Activated CD4-positive, alpha-beta memory T cell treated with anti-CD3 and anti-CD28 coated beads for 36 hours (primary cell): Measurements from ENCODE around the gene NTHL1. TPM values are rescaled to one million over a fixed set of nuclear protein-coding genes. Genes with fewer than 3 reads are reported as not detected.

Experiments
- CTCF ChIA-PET: fragments of 350-600 bp; sonication (Branson Sonifier 250); formaldehyde crosslinking; loops from one replicate; lab custom pipeline; 2021; ENCODE audit warnings: antibody characterized with exemption, inconsistent platforms; lab: Charles Lee
- POLR2A ChIA-PET: fragments of 350-600 bp; sonication (Branson Sonifier 250); formaldehyde crosslinking; loops from one replicate; lab custom pipeline; 2021; ENCODE audit warnings: antibody characterized with exemption; lab: Charles Lee
- DNase-seq: peaks from one replicate; pipeline ENCODE4 v3.0.0-alpha.2; 2020
- H3K27ac Mint-ChIP-seq: one replicate; pipeline ENCODE4 v1.8.0; 2021; ENCODE audit warnings: mixed read lengths
- H3K27me3 Mint-ChIP-seq: one replicate; pipeline ENCODE4 v1.8.0; 2021; ENCODE audit warnings: mixed read lengths
- H3K36me3 Mint-ChIP-seq: one replicate; pipeline ENCODE4 v1.8.0; 2021; ENCODE audit warnings: mixed read lengths
- H3K4me1 Mint-ChIP-seq: one replicate; pipeline ENCODE4 v1.8.0; 2021; ENCODE audit warnings: low read depth, mixed read lengths
- H3K4me3 Mint-ChIP-seq: one replicate; pipeline ENCODE4 v1.8.0; 2021; ENCODE audit warnings: mild to moderate bottlenecking, mixed read lengths
- H3K9me3 Mint-ChIP-seq: one replicate; pipeline ENCODE4 v1.8.0; 2021; ENCODE audit warnings: mixed read lengths
- intact Hi-C: fragments of 100-400 bp; cut with micrococcal nuclease; formaldehyde crosslinking; loops from one replicate; pipeline ENCODE4 v1.15.1; 2023
- total RNA-seq, 2 experiments: library from RNA; stranded (reverse); gene quantifications; one replicate each; pipeline ENCODE4 v1.2.3, GENCODE V29; 2021

The NTHL1 gene
- total RNA-seq, 2 experiments from 2014 or later: 24.3 to 26.2 TPM

DNA sequence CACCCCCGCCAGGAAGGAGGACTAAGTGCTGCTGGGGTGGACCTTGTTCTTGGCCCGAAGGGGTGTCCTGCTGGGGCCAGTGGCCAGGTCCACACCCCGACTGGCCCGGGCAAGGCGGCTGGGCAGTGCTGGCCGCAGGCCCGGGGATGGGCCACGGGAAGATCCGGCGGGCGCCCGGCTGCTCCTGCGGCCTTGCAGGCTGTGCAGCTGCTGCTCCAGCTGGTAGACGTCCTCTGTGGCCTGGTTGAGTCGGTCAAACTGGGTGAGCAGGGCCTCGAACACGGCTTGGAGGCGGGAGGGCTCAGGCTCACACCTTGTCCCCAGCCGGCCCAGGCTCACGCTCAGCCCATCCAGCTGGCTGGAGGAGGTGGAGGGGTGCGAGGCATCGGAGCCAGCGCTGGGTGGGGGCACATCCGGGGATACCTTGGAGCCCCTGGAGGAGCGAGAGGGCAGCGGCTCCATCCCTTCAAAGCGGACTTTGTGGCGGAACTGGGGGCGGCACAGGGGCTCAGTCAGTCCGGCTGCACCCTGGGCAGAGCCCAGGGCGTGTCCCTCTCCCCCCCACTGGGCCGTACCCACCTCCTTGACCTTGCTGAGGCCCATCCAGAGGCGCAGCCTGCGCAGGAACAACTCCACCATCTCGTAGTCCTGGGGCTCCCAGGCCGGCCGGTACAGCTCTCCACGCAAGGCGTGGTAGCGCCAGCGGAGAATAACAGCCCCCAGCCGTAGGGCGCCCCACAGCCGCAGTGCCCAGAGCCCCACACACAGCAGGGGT is 42.3 kb upstream of the NTHL1 start:
- DNase-seq: no peak
- peaks cover 9% of the 10 kb centered on the region for H3K36me3 Mint-ChIP-seq
- CTCF ChIA-PET: no interaction called here
- H3K4me1 Mint-ChIP-seq: no peaks in the 10 kb centered on the region
- intact Hi-C loops: no loop called here
- POLR2A ChIA-PET: no interaction called here
- no peaks in the 10 kb centered on the region for H3K27me3 Mint-ChIP-seq
- H3K4me3 Mint-ChIP-seq: no peak overlapping the region
- H3K27ac Mint-ChIP-seq: no peak overlapping the region
- H3K9me3 Mint-ChIP-seq: no peaks in the 10 kb centered on the region

DNA sequence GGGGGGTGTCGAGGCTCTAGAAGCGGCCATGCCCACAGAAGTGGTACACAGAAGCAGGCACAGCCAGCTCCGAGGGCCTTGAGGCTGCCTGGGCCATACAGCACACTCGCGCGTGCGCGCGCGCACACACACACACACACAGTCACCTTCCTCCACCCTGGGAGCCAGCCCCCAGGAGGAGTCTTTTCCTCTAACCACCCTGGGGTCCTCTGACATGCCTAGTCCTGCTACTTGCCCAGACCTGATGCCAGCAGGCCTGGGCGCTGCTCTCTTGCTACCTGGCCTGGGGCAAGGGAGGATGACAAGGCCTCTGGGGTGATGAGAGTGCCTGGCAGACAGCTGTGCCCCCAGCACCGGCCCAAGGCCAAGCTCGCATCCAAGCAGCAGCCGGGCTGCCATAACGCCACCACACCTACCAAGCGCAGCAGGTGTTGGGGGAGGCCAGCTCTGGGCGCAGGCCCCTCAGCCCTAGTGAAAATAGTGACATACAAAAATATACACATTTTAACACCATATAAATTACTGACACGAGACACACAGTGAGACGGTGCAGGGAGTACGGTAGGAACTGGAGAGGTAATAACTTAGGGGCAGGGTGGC is 41.2 kb upstream of the NTHL1 start:
- ChIA-PET POLR2A (no interaction called here), CTCF (no interaction called here)
- Mint-ChIP-seq H3K36me3 (peaks cover 9% of the 10 kb centered on the region), H3K27ac (no peak overlapping the region), H3K27me3 (no peaks in the 10 kb centered on the region), H3K4me3 (no peak overlapping the region), H3K9me3 (no peaks in the 10 kb centered on the region), H3K4me1 (no peaks in the 10 kb centered on the region)
- intact Hi-C loops: no loop called here
- no peak for DNase-seq

DNA sequence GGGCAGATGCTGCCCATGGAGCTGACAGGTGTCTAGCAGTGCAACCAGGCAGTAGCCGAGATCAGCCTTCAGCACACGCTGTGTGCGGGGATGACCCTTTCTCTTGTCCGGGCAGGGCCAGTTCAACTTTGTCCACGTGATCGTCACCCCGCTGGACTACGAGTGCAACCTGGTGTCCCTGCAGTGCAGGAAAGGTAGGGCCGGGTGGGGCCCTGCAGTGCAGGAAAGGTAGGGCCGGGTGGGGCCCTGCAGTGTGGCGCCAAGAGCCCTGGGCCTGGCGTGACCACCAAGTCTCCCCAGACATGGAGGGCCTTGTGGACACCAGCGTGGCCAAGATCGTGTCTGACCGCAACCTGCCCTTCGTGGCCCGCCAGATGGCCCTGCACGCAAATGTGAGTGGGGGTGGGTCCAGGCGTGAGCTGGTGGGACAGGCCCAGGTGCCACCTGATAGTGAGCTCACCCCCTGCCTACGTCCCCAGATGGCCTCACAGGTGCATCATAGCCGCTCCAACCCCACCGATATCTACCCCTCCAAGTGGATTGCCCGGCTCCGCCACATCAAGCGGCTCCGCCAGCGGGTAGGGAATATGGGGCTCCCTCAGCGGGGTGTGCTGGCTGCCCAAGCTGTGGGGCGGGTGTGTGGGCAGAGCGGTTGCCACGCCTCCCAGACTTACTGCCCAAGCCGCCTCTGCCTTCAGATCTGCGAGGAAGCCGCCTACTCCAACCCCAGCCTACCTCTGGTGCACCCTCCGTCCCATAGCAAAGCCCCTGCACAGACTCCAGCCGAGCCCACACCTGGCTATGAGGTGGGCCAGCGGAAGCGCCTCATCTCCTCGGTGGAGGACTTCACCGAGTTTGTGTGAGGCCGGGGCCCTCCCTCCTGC is 40.4 kb upstream of the NTHL1 start:
- H3K4me3 Mint-ChIP-seq: no peak overlapping the region
- H3K9me3 Mint-ChIP-seq: no peaks in the 10 kb centered on the region
- CTCF ChIA-PET: no interaction called here

DNA sequence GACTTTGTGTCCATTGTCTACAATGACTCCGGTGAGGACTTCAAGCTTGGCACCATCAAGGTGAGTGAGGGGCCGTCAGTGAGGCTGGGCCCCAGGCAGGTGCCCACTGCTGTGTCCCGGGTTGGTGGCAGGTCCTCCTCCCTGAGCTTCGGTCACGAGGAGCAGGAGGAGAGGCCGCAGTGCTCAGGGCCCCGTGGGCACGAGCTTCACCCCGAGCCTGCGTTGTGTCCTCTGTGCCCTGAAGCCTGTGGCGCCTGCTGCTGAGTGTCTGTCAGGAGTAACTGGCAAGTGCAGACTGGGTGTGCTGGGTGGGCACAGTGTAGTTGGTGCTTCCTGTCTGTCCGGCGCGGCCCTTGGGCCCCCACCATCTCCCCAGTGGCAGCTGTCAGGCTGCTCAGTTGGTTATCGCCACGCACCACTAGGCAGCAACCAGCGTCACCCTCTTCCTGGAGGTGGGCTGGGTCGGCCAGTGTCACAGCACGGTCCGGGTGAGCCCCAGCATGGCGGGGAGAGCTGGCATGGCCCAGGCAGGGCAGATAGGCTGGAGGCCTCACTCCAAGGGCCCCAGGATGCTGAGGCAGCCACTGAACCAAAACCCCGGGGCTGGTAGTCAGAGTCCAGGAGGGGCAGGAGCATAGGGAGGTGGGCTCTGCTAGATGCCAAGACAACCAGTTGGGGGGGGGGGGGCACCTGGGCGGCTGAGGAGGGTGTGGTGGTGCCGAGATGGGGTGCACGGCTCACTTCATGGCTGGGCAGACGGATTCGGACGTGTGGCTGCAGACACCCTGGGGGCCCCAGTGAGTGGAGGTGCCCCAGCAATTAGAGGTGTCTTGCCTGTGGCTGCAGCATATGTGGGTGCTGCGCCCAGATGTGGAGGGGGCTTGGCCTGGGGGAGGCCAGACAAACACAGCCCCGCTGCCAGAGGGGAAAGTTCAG is 39.4 kb upstream of the NTHL1 start:
- DNase-seq: no peak
- Mint-ChIP-seq H3K4me1 (no peaks in the 10 kb centered on the region), H3K27me3 (no peaks in the 10 kb centered on the region), H3K4me3 (no peak overlapping the region), H3K27ac (no peak overlapping the region), H3K9me3 (no peaks in the 10 kb centered on the region), H3K36me3 (peaks cover 9% of the 10 kb centered on the region)
- ChIA-PET CTCF (interaction anchor here (0.9 kb wide), 1 partner anchor 34 kb away, joined by 3 read pairs; no protein-coding TSS in a partner anchor), POLR2A (no interaction called here)
- intact Hi-C loops: no loop called here

More for the DNA sequence above, 40.4 kb upstream of the NTHL1 start:
- Mint-ChIP-seq H3K4me1 (no peaks in the 10 kb centered on the region), H3K36me3 (peaks cover 9% of the 10 kb centered on the region), H3K27me3 (no peaks in the 10 kb centered on the region), H3K27ac (no peak overlapping the region)
- no peak for DNase-seq
- intact Hi-C loops: no loop called here
- POLR2A ChIA-PET: no interaction called here

DNA sequence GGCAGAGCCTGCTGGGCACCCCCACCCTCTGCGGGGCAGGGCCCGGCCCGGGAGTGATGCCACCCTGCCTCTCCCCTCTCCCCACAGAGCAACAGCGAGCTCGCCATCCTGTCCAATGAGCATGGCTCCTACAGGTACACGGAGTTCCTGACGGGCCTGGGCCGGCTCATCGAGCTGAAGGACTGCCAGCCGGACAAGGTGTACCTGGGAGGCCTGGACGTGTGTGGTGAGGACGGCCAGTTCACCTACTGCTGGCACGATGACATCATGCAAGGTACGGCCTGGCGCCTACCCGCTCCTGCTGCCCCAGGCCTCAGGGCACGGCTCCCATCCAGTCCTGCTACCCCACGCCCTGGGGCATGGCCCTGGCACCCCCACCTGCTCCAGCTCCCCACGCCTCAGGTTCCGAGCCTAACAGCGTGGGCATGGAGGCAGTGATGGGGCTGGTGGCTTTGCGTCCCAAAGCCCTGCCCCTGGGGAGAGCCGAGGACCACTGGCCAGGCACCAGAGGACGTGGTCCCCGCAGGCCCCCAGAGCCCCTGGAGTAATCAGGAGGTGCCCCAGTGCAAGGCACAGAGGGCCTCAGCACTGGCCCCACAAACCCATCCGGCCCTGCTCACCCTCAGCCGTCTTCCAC is 38.6 kb upstream of the NTHL1 start:
- ChIA-PET CTCF (interaction anchor here (0.9 kb wide), 1 partner anchor 35 kb away, joined by 3 read pairs; no protein-coding TSS in a partner anchor), POLR2A (no interaction called here)
- intact Hi-C loops: no loop called here
- Mint-ChIP-seq H3K27me3 (no peaks in the 10 kb centered on the region), H3K4me1 (no peaks in the 10 kb centered on the region), H3K36me3 (peaks cover 9% of the 10 kb centered on the region), H3K9me3 (no peaks in the 10 kb centered on the region), H3K27ac (no peak overlapping the region), H3K4me3 (no peak overlapping the region)
- DNase-seq: no peak

DNA sequence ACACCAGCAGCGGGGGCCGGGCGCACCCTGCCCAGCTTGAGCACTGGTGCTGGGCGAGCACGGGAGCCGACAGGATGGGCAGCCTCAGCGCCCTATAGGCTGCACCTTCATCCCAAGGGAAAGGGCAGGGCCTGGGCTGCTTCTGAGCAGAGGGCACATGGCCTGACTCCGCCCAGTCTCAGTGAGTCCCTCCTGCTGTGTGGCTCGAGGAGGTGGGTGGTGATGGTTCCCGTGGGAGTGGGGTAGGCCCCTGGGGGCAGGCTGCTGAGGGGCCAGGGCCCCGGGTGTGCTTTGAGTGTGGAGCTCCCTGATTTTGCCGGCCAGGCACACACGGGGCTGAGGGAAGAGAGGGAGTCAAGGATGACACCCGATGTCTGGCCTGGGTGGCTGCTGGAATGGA is 38.0 kb upstream of the NTHL1 start:
- Mint-ChIP-seq H3K36me3 (peaks cover 9% of the 10 kb centered on the region), H3K9me3 (no peaks in the 10 kb centered on the region), H3K4me1 (no peaks in the 10 kb centered on the region), H3K4me3 (no peak overlapping the region), H3K27me3 (no peaks in the 10 kb centered on the region), H3K27ac (no peak overlapping the region)
- ChIA-PET POLR2A (no interaction called here), CTCF (no interaction called here)
- no peak for DNase-seq
- intact Hi-C loops: no loop called here

DNA sequence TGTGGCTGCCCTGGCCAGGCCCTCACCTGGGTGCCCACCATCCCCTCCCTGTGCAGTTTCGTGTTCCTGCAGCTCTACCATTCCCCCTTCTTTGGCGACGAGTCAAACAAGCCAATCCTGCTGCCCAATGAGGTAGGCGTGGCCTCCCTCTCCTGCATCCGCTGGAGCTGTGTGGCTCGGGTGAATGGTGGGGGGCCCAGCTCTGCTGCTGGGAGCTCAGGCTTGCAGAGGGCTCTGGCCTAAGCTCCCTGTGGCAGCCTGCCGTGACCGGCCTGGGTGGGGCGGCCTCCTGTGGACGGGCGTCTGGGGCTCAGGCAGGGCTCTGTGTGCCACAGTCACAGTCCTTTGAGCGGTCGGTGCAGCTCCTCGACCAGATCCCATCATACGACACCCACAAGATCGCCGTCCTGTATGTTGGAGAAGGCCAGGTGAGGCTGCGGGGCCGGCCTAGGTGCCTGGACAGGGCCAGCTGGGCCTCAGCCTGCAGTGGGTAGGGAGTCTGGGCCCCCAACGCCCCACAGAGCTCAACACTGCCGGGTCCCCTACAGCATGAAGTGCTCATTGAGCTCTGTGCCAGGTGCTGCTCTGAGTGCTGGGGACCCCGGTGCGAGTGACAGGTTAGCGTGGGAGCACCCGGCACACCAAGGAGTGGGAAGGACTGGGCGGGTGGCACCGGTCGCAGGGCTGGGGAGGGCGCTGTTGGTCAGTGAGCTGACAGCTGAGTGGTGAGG is 37.4 kb upstream of the NTHL1 start:
- no peak overlapping the region for H3K27ac Mint-ChIP-seq
- CTCF ChIA-PET: no interaction called here
- peaks cover 4% of the 10 kb centered on the region for H3K36me3 Mint-ChIP-seq

DNA sequence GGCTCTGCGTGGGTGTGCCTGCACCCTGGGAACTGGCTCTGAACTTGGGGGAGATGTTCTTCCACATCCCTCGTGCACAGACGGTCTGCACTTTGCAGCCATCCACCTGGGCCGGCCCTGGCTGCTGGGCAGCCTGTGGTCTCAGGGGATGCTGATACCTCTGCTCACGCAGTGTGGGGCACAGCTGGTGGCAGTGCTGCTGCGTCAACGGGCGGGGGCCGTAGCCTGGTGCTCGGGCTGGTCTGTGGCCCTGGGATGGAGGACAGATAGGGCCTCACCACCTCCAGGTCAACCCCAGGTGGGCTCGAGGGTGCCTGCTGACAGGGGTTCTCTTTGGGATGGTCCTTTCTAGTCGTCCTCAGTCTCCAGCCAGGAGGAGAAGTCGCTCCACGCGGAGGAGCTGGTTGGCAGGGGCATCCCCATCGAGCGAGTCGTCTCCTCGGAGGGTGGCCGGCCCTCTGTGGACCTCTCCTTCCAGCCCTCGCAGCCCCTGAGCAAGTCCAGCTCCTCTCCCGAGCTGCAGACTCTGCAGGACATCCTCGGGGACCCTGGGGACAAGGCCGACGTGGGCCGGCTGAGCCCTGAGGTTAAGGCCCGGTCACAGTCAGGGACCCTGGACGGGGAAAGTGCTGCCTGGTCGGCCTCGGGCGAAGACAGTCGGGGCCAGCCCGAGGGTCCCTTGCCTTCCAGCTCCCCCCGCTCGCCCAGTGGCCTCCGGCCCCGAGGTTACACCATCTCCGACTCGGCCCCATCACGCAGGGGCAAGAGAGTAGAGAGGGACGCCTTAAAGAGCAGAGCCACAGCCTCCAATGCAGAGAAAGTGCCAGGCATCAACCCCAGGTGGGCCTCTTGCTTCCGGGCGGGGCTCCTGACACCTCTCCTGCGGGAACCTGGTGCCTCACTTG is 36.5 kb upstream of the NTHL1 start:
- H3K36me3 Mint-ChIP-seq: peaks cover 3% of the 10 kb centered on the region
- no peak overlapping the region for H3K4me3 Mint-ChIP-seq
- intact Hi-C loops: no loop called here
- POLR2A ChIA-PET: no interaction called here
- H3K9me3 Mint-ChIP-seq: no peaks in the 10 kb centered on the region
- CTCF ChIA-PET: no interaction called here
- no peak for DNase-seq
- no peaks in the 10 kb centered on the region for H3K4me1 Mint-ChIP-seq
- no peaks in the 10 kb centered on the region for H3K27me3 Mint-ChIP-seq
- no peak overlapping the region for H3K27ac Mint-ChIP-seq

More for the DNA sequence above, 37.4 kb upstream of the NTHL1 start:
- no peaks in the 10 kb centered on the region for H3K9me3 Mint-ChIP-seq
- no peak overlapping the region for H3K4me3 Mint-ChIP-seq
- no peaks in the 10 kb centered on the region for H3K4me1 Mint-ChIP-seq
- intact Hi-C loops: no loop called here
- POLR2A ChIA-PET: no interaction called here
- H3K27me3 Mint-ChIP-seq: no peaks in the 10 kb centered on the region
- no peak for DNase-seq

DNA sequence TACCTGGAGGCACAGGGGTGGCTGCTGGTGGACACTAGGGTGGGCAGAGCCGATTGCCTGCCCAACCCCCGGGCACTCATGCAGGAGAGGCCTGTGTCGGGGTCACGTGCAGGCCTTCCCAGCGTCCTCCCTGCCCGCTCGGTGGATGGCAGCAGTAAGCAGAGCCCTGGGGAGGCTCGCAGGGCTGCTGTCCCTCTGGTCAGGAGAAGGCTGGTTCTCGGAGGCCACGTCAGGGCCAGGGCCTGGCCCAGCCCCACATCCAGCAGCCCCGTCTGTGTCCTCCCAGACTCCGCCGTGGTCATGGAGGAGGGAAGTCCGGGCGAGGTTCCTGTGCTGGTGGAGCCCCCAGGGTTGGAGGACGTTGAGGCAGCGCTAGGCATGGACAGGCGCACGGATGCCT is 35.8 kb upstream of the NTHL1 start:
- Mint-ChIP-seq H3K36me3 (peaks cover 2% of the 10 kb centered on the region), H3K27me3 (no peaks in the 10 kb centered on the region), H3K4me1 (no peaks in the 10 kb centered on the region), H3K27ac (no peak overlapping the region), H3K4me3 (no peak overlapping the region), H3K9me3 (no peaks in the 10 kb centered on the region)
- DNase-seq: no peak
- ChIA-PET CTCF (no interaction called here), POLR2A (no interaction called here)
- intact Hi-C loops: no loop called here

DNA sequence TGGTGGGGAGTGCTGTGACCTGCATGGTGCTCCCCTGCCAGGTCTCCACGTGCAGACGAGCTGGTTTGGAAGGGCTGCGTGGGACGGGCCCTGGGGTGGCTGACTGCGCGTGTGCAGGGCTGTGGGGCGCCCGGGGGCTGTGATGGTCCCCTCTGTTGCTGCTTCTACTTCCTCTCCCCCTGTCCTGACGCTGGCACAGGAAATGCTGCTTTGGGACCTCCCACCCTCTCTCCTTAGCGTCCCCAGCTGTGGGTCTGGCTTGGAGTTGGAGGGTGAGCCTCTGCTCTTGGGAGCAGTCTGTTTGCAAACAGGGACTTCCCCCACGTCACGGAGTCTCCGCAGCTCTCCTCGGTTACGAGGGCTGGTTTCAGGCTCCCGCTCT is 35.3 kb upstream of the NTHL1 start:
- DNase-seq: no peak
- CTCF ChIA-PET: interaction anchor here (1.2 kb wide), 1 partner anchor 58 kb away, joined by 5 read pairs; no protein-coding TSS in a partner anchor

More for the DNA sequence above, 35.3 kb upstream of the NTHL1 start:
- Mint-ChIP-seq H3K27me3 (no peaks in the 10 kb centered on the region), H3K36me3 (peaks cover 2% of the 10 kb centered on the region), H3K9me3 (no peaks in the 10 kb centered on the region), H3K4me1 (no peaks in the 10 kb centered on the region), H3K4me3 (no peak overlapping the region), H3K27ac (no peak overlapping the region)
- POLR2A ChIA-PET: no interaction called here
- intact Hi-C loops: no loop called here
